GM12875 (cell line): ENCODE measurements around the gene NFATC1.

Source experiments
- H3K4me3 ChIP-seq: one replicate; pipeline ENCODE4 v1.5.1; 2011; ENCODE audit warnings: low read depth, low read length, control low read depth
- CTCF ChIP-seq: IDR thresholded peaks from 2 replicates; pipeline ENCODE4 v1.5.1; 2011; ENCODE audit warnings: low read depth, mild to moderate bottlenecking, control low read depth, inconsistent platforms, low read length, moderate library complexity, borderline replicate concordance; ENCODE audit not compliant: insufficient read depth

The NFATC1 gene

GRCh38 chr18:79418236-79418635, 22.5 kb downstream of the NFATC1 start:
- no peak overlapping the region for H3K4me3 ChIP-seq
- TF ChIP-seq CTCF = no peak

GRCh38 chr18:79418642-79419041, 22.9 kb downstream of the NFATC1 start:
- TF ChIP-seq CTCF = no peak
- no peak overlapping the region for H3K4me3 ChIP-seq

- TF ChIP-seq CTCF = no peak
- no peak overlapping the region for H3K4me3 ChIP-seq
Observed at GRCh38 chr18:79420033-79420745, 24.5 kb downstream of the NFATC1 start.

- H3K4me3 ChIP-seq = no peak overlapping the region
- no peak for TF ChIP-seq CTCF
Observed at GRCh38 chr18:79421275-79421857, 25.6 kb downstream of the NFATC1 start.

GRCh38 chr18:79422022-79422782, 26.5 kb downstream of the NFATC1 start:
- no peak for TF ChIP-seq CTCF
- no peak overlapping the region for H3K4me3 ChIP-seq

- no peak for TF ChIP-seq CTCF
- no peak overlapping the region for H3K4me3 ChIP-seq
Observed at GRCh38 chr18:79422783-79423165, 27.0 kb downstream of the NFATC1 start.
